AG09309 (cell line): ENCODE results near the gene ZNF648.

Source experiments
- DNase-seq: peaks from one replicate; pipeline ENCODE4 v3.0.0-alpha.2; 2010; ENCODE audit warnings: low read depth
- H3K4me3 ChIP-seq: 2 replicates; pipeline ENCODE4 v1.5.1; 2011; ENCODE audit warnings: mild to moderate bottlenecking, low read depth, low read length, moderate library complexity; ENCODE audit not compliant: control insufficient read depth
- CTCF ChIP-seq: IDR thresholded peaks from 2 replicates; pipeline ENCODE4 v1.5.1; 2011; ENCODE audit warnings: mild to moderate bottlenecking, low read depth, low read length, inconsistent platforms; ENCODE audit not compliant: insufficient read depth, control insufficient read depth; ENCODE audit errors: missing control alignments

ZNF648 gene

DNA sequence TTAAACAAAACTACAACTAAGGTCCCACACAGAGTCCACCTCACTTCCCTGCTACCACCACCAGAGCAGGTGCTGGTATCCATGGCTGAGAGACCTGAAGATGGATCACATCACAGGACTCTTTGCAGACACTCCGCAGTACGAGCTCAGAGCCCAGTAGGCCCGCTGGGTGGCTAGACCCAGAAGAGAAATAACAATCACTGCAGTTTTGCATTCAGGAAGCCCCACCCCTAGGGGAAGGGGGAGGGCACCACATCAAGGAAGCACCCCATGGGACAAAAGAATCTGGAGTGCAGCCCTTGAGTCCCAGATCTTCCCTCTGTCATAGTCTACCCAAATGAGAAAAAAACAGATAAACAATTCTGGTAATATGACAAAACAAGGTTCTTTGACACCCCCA is 56.9 kb downstream of the ZNF648 start:
- H3K4me3 ChIP-seq, result no peak overlapping the region
- TF ChIP-seq CTCF, result no peak
- no peak for DNase-seq
